WTC11 (cell line): ENCODE results near the gene ENPP6.

Source experiments
- ESRRA ChIP-seq: sonication (generic); formaldehyde crosslinking; IDR thresholded peaks from 2 replicates; pipeline ENCODE4 v1.8.1; 2022; ENCODE audit warnings: mild to moderate bottlenecking, missing genetic modification reagents, borderline replicate concordance
- ETV6 ChIP-seq: sonication (generic); formaldehyde crosslinking; IDR thresholded peaks from 2 replicates; pipeline ENCODE4 v1.8.1; 2022; ENCODE audit warnings: mild to moderate bottlenecking, missing genetic modification reagents
- FOXK1 ChIP-seq: sonication (generic); formaldehyde crosslinking; IDR thresholded peaks from 2 replicates; pipeline ENCODE4 v1.8.0; 2022; ENCODE audit warnings: mild to moderate bottlenecking, moderate library complexity, missing genetic modification reagents
- IRF2 ChIP-seq: sonication (generic); formaldehyde crosslinking; IDR thresholded peaks from 2 replicates; pipeline ENCODE4 v1.8.0; 2022; ENCODE audit warnings: low read depth, missing genetic modification reagents, borderline replicate concordance
- KAT7 ChIP-seq: sonication (generic); formaldehyde crosslinking; IDR thresholded peaks from 2 replicates; pipeline ENCODE4 v1.8.1; 2023; ENCODE audit warnings: missing genetic modification reagents, mild to moderate bottlenecking, borderline replicate concordance
- NR1H2 ChIP-seq: sonication (generic); formaldehyde crosslinking; IDR thresholded peaks from 2 replicates; pipeline ENCODE4 v1.9.0; 2021; ENCODE audit warnings: mild to moderate bottlenecking, moderate library complexity, missing genetic modification reagents
- RORB ChIP-seq: fragments of 250-450 bp; sonication (Bioruptor Pico); IDR thresholded peaks from 2 replicates; pipeline ENCODE4 v1.9.0; 2021; ENCODE audit warnings: mild to moderate bottlenecking
- SP1 ChIP-seq: sonication (generic); formaldehyde crosslinking; conservative IDR thresholded peaks from 2 replicates; pipeline ENCODE4 v1.8.1; 2022; ENCODE audit warnings: missing genetic modification reagents
- TF ChIP-seq, protein P1 (sequence below): sonication (generic); formaldehyde crosslinking; IDR thresholded peaks from 2 replicates; pipeline ENCODE4 v1.8.1; 2022; ENCODE audit warnings: low read depth, missing genetic modification reagents, borderline replicate concordance
- TF ChIP-seq, protein P2 (sequence below): sonication (generic); formaldehyde crosslinking; IDR thresholded peaks from 2 replicates; pipeline ENCODE4 v1.8.0; 2022; ENCODE audit warnings: mild to moderate bottlenecking, missing genetic modification reagents
- TF ChIP-seq, protein P3 (sequence below): fragments of 200-600 bp; IDR thresholded peaks from 2 replicates; pipeline ENCODE4 v1.8.0; 2022; ENCODE audit warnings: antibody characterized with exemption
- TF ChIP-seq, protein P4 (sequence below): sonication (generic); formaldehyde crosslinking; IDR thresholded peaks from 2 replicates; pipeline ENCODE4 v1.8.1; 2023; ENCODE audit warnings: mild to moderate bottlenecking, missing genetic modification reagents, moderate library complexity
- TF ChIP-seq, protein P5 (sequence below): sonication (generic); formaldehyde crosslinking; IDR thresholded peaks from 2 replicates; pipeline ENCODE4 v1.8.0; 2022; ENCODE audit warnings: mild to moderate bottlenecking, missing genetic modification reagents
- TF ChIP-seq, protein P6 (sequence below): fragments of 250-450 bp; sonication (Bioruptor Pico); conservative IDR thresholded peaks from 2 replicates; pipeline ENCODE4 v1.9.0; 2021; ENCODE audit warnings: mild to moderate bottlenecking

DNA sequence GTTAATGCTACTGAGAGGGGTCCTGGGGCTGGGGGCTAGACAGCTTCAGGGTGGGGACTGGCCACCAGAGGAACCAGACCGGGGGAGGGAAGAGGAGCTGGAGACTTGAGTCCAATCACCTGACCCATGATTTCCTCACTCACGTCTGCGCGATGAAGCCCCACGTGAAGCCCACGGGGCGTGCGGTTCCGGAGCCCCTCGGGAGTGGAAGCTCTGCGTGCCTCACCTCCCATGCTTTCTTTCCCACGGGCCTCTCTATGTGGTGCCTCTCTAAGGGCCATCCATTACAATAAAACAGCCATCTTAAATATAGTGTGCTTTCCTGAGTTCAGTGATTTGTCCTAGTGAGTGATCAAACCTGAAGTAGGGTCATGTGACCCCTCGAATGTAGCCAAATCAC, 119.9 kb downstream of the ENPP6 start:
- TF ChIP-seq KAT7 (CRISPR knock-in tag) = no peak
- no peak for TF ChIP-seq IRF2
- TF ChIP-seq, protein P1, sequence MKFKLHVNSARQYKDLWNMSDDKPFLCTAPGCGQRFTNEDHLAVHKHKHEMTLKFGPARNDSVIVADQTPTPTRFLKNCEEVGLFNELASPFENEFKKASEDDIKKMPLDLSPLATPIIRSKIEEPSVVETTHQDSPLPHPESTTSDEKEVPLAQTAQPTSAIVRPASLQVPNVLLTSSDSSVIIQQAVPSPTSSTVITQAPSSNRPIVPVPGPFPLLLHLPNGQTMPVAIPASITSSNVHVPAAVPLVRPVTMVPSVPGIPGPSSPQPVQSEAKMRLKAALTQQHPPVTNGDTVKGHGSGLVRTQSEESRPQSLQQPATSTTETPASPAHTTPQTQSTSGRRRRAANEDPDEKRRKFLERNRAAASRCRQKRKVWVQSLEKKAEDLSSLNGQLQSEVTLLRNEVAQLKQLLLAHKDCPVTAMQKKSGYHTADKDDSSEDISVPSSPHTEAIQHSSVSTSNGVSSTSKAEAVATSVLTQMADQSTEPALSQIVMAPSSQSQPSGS (CRISPR knock-in tag) = no peak
- TF ChIP-seq, protein P2, sequence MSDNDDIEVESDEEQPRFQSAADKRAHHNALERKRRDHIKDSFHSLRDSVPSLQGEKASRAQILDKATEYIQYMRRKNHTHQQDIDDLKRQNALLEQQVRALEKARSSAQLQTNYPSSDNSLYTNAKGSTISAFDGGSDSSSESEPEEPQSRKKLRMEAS (CRISPR knock-in tag) = no peak
- no peak for TF ChIP-seq FOXK1 (CRISPR knock-in tag)
- no peak for TF ChIP-seq ETV6
- no peak for TF ChIP-seq SP1 (CRISPR knock-in tag)
- TF ChIP-seq, protein P3, sequence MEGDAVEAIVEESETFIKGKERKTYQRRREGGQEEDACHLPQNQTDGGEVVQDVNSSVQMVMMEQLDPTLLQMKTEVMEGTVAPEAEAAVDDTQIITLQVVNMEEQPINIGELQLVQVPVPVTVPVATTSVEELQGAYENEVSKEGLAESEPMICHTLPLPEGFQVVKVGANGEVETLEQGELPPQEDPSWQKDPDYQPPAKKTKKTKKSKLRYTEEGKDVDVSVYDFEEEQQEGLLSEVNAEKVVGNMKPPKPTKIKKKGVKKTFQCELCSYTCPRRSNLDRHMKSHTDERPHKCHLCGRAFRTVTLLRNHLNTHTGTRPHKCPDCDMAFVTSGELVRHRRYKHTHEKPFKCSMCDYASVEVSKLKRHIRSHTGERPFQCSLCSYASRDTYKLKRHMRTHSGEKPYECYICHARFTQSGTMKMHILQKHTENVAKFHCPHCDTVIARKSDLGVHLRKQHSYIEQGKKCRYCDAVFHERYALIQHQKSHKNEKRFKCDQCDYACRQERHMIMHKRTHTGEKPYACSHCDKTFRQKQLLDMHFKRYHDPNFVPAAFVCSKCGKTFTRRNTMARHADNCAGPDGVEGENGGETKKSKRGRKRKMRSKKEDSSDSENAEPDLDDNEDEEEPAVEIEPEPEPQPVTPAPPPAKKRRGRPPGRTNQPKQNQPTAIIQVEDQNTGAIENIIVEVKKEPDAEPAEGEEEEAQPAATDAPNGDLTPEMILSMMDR = no peak
- no peak for TF ChIP-seq RORB (CRISPR knock-in tag)
- TF ChIP-seq, protein P4, sequence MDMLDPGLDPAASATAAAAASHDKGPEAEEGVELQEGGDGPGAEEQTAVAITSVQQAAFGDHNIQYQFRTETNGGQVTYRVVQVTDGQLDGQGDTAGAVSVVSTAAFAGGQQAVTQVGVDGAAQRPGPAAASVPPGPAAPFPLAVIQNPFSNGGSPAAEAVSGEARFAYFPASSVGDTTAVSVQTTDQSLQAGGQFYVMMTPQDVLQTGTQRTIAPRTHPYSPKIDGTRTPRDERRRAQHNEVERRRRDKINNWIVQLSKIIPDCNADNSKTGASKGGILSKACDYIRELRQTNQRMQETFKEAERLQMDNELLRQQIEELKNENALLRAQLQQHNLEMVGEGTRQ (CRISPR knock-in tag) = no peak
- TF ChIP-seq, protein P5, sequence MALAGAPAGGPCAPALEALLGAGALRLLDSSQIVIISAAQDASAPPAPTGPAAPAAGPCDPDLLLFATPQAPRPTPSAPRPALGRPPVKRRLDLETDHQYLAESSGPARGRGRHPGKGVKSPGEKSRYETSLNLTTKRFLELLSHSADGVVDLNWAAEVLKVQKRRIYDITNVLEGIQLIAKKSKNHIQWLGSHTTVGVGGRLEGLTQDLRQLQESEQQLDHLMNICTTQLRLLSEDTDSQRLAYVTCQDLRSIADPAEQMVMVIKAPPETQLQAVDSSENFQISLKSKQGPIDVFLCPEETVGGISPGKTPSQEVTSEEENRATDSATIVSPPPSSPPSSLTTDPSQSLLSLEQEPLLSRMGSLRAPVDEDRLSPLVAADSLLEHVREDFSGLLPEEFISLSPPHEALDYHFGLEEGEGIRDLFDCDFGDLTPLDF (CRISPR knock-in tag) = no peak
- TF ChIP-seq, protein P6, sequence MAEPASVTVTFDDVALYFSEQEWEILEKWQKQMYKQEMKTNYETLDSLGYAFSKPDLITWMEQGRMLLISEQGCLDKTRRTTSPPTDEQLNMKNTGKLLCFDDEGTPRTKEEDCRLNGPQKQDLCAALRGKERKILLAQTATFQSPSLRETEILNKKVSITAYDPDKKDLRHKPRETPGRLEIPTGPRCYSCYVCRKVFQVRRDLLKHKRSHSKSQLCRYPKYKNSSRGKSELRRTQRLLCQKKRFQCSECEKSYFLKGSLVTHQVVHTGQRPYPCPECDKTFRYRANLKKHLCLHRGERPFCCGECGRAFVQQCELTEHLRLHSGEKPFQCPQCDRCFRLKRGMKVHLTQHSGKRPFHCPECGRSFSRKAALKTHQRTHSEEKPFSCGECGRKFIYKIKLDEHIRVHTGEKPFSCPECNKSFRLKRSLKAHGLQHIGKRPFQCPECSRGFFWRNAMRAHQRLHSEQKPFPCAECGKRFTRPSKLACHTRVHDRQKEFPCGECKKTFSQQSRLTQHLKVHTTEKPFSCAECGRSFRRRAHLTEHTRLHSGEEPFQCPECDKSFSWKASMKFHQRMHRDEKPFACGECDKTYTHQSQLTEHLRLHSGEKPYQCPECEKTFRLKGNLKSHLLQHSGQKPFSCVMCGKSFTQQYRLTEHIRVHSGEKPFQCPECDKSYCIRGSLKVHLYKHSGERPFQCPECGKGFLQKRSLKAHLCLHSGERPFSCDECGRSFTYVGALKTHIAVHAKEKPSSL (CRISPR knock-in tag) = no peak
- TF ChIP-seq ESRRA (CRISPR knock-in tag) = no peak
- TF ChIP-seq NR1H2 (CRISPR knock-in tag) = no peak
